ENCODE data around the gene ADIG.

Gene ADIG

DNA sequence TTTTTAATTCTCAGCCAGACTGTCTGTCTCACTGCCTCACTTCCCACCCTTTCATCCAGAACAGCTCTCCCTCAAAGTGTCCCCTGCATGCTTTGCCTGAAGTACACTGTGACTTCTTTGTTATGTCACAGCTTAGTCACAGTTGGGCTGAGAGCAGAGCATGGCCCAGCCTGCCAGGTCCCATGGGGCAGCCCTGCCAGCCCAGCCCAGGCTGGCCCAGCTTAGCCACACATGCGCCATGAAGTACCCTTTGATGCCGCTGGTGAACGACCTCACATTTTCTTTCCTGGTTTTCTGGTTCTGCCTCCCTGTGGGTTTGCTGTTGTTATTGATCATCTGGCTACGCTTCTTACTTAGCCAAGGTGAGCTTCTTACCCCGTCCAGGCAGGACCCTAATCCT is at the start of gene ADIG:
ADIG (plus strand) TSS at position 185 of the 400 bp plus-strand sequence; CDS start at position 239, 54 bp downstream.
- DNase-seq: peak in 48 of 56 donors; percentile 5 to 80 (median 54)

DNA sequence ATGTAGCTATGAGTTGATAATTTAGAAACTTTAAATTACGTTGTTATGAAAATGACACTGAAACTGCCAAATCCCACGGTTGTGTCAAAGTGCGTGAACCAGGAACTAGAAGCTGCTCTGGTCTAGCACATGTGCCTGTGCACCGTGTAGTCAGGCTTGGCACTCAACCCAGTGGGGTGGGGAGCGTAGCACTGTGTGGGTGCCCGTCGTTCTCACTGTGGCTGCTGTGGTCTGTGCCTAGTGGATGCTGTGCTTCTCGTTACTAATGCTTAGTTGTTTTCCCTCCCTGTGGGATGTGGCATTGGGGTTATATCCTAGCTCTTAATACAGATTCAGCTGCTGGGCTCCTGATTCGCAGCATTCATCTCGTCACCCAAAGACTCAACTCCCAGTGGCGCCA is 46.2 kb upstream of the ADIG start:
- DNase-seq: no peak

DNA sequence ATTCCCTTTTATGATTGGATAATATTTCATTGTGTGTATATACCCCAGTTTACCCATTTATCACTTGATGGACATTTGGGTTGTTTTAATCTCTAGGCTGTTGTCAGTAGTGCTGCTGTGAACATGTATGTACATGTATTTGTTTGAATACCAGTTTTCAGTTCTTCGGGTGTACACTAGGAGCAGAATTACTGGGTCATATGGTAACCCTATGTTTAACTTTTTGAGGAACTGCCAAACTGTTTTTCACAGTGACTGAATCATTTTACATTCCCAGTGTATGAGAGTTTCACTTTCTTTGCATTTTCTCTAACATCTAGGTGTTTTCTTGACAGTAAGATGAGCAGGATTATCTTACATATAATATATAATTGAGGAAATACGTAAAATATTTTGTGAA is 44.7 kb upstream of the ADIG start:
- DNase-seq: no peak

DNA sequence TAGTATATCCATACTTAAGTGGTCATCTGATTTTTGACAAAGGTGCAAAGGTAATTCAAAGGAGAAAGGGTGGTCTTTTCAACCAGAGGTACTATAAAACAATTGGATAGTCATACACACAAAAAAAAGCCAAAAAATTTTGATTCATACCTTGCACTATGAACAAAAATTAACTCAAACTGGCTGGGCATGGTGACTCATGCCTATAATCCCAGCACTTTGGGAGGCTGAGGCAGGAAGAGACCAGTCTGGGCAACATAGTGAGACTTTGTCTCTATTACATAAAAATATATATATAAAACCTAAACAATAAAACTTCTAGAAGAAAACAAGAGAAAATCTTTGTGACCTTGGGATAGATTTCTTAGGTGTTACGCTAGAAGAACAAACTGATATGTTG is 43.8 kb upstream of the ADIG start:
- DNase-seq: no peak

DNA sequence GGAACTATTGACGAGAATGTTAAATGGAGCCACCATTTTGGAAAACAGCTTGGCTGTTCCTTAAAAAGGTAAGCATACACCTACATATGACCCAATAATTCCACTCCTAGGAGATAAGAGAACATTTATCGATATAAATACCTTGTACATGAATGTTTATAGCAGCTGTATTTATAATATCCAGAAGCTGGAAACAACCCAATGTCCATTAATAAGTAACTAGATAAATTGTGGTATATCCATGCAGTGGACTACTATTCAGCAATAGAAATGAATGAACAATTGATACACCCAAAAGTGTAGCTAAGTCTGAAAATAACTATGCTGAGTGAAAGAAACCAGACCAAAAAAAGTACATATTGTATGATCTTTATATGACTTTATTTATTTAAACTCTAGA is 42.2 kb upstream of the ADIG start:
- DNase-seq: no peak

DNA sequence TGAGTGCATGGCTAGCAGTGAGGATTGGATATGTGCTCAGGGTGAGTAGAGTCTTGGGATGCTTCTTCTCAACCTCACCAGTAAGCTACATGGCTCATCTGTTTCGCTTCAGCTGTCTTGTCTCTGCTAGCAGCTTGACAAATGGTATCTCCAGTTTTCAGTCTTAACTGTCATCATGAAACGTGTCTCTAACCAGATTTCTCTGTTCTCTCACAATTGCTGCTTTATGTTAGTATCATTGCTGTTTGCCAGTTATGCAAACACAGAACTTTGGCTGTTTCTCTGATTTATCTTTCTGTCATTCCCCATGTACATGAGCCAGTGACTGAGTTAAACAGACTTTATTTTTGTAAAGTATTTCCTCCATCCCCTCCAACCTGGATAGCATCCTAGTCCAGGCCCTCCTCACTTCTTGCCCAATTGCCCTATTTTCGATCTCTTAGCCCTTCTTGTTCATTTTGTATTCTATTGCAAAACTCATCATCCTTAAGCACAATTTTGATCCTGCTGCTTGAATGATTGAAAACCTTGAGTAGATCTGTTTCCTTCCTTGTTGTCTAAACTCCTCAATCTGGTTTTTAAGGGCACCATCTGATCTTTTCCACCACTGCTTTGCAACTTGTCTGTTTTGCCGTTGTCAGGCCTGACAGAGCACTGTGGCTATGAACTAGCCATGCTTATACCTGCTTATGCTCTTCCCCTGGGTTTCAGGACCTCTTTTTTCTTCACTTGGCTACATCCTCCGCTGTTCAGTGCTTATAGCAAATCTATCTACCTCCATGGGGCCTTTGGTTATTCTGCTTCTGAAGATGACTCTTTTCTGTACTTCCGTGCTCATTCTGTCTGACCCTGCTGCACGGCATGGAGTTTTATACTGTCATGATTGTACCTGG is 37.7 kb upstream of the ADIG start:
- peak in 2 of 56 donors; percentile 4 to 5 for DNase-seq

DNA sequence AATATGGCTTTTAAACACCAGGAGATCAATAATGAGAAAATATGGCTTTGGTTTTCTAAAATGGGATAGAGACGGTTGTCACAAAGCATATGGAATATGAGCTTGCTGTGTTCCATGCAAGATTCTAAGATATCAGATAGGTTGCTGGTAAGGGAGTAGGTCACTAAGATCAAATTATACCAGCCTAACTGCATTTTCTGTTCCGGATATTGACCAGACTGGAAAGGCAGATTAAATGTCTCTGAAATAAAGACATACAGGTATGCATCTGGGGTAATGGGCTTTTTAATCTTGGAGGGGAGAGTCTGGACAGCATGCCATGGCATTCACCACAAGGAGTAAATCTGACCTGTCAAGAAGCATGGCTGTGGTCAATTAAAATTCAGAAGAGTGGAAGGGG is 35.2 kb upstream of the ADIG start:
- no peak for DNase-seq

DNA sequence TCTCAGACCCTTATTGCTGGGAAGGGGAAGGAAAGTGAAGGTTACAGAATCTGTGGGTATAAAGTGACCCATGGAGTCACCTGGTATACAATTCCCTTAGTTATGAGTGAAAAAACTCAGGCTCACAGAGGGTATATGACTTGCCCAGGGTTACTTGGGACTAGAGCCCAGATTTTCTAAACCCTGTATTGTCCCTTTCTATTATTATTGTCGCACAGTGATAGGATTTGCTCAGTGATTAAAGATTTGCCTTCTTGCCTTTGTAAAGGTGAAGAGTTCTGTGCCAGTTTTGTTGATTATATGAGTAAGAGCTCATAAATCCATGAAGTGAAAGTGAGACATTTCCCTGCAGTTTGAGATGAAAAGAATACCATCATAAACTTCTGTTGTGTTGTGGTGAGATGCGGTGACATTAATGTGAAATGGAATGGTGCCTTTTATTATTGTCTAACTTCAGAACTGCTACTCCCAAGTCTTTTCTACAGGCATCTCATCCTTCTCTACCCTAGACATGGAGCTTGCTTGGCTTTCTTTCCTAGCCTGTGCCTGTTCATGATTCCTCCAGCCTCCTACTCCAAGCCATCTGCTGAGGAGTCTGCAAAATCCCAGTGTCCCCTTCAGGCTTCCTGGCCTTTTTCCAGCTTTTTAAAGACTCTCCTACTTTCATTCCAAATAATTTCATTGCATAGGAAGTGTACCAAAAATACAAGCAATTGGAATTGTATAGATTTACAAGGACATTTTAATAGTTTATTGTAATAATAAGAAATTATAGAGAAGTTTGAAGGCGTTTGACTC is 33.5 kb upstream of the ADIG start:
- peak in 6 of 56 donors; percentile 1 to 20 (median 4) for DNase-seq

DNA sequence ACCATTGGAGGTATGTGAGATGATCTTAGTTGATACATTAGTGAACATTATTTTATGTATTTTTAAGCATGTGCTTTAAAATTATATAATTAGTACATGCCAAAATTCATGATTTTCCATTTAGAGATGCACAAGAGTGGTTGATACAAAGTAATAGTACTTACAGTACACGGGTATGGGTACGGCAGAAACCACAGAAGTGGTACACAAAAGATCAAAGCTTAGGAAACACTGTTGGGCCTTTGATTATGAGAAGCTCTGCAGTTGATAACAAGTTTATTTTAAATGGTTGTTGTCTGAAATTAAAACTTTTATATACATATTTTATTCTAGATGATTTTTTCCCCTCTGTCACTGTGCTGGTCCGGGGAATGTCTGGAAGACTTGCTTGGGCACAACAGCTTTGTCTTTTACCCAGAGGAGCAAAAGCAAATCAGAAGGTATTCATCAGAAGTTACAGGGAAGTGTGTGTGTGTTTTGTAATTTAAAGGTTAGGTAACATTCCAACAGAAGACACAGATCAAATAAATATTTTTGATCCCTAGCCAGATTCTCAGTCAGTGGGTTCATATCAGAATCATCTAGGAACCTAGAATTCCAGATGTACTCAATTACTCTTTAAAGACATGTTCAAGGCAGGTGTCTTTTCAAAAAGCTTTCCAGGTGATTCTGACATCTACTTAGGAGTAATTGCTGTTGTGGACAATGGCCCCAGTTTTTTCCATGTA is 32.5 kb upstream of the ADIG start:
- no peak for DNase-seq

DNA sequence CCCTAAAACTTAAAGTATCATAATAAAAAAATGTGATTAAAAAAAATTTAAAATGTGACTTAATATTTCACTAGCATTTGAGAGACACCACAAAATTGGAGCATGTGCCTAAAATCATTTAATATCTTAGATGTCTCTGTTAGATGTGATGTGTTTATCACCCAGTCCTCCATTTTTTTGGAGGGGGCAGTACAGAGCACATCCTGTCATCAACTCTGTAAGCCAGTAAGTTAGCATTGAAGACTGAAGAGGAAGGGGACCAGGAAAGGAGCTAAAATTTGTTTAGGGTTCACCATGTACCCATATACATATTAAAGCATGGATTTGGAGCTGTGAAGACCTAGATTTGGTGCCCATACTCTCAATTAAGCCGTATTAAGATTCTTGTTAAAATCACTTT is 30.7 kb upstream of the ADIG start:
- no peak for DNase-seq

DNA sequence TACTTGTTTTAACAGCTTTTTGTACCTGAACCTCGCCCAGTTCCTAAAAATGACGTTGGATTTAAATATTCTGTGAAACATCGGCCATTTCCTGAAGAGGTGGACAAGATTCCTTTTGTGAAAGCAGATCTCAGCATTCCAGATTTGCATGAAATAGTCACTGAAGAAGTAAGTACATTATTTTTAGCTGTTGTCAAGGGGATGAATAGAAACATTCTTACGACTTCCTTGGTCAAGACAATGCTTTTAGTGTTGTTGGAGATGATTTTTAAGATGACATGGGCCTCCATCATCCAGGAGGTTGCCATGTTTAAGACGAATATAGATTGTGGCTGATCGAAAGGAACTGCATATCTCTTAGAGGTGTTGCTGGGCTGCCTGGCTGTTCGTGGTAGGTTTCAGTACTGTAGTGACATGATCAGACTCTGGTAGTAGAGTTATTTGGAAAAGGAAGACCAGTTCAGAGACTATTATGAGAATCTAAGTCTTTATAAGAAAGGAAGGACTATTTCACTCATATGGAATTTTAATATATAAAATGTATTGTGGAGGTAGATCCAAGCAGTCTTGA is 29.9 kb upstream of the ADIG start:
- DNase-seq: no peak

DNA sequence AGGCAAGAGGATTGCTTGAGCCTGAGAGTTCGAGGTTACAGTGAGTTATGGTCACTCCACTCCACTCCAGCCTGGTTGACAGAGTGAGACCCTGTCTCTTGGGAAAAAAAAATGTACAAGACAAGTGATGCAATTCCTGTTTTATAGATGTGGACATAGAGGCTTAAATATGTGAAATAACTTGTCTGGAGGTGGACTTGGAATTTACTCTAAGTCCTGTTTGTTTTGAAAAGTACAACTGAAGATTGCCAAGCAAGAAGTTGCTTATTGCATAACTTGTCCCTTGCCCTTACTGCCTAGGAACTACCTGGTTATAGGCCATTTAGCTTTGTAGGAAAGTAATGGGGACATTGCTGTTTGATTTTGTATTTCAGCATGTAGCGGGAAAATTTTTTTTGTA is 26.0 kb upstream of the ADIG start:
- no peak for DNase-seq

DNA sequence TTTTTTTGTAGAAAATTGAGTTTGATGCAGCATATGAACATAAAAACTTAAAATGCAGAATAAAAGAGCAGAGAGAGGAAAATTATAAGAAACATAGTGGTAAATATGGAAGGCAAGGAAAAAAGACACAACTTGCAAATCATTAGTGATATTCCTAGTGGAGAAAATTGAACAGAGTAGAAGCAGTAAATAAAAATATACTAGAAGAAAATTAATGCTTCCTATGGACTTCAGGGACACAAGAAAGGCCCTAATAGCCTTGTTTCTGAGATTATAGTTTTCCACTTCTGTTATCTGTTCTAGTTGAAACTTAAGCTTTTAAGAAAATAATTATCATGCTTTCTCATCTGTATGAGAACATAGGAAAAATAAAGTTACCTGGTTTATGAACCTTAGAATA is 25.6 kb upstream of the ADIG start:
- no peak for DNase-seq

DNA sequence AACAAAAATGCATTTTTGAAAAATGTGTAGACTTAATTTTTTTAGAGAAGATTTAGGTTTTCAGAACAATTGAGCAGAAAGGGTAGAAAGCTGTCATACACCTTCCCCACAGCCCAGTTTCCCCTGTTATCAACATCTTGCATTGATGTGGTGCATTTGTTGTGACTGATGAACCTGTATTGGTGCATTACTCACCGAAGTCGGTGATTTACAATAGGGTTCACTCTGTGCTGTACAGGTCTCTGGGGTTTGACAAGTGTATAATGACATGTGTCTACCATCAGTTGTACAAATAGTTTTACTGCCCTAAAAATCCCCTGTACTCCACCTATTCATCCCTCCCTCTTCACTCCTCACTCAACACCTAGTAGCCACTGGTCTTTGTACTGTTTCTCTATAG is 23.8 kb upstream of the ADIG start:
- no peak for DNase-seq

DNA sequence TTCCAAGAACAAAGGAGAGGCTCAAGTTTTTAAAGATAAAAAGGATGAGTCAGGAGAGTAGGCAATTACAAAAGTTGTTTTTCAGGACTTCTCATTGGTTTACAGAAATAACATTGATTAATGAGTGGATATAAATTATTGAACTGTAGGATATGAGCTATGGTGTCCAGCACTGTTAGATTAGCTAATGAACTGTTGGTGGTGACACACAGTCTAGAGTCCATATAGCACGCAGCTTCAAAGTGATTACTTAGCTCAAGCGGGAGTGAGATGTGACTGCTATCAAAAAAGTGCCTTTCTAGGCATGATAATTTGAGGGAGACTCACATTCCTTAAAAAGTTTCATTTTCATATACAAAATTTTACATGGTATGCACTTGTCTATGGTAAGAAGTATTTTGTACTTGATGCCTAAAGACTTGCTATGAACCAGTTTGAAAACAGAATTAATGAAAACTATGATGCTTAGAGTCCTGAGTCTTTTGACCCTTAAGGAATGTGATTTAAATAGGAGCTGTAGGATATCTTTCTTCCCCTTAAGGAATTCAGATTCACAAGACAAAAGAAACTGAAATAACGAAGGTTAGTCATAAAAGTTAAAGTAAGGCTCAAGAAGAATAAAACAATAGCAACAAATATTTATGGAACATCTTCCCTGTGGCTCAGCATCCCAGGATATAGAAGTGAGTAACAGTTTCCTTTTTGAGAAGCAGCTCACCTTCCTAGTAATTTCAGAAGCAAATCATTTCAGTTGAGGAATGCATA is 22.2 kb upstream of the ADIG start:
- DNase-seq: no peak

DNA sequence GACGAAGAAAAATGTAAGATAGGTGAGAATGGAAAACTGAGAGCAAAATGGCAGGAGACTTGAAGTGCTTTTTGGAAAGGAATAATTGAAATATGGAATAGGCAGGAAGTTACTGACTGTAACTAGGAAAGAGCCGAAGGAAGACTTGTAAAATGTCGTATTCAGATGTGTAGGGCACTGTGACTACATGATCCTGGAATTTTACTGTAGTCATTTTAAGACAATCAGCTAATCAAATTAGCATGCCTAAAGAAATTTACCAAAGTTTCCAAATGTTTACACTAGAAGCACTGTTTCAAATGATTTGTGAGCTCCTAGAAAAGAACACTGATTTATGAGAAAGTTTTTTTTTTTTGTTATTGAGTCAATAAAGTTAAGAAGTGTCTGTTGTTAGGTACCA is 21.2 kb upstream of the ADIG start:
- DNase-seq: no peak

DNA sequence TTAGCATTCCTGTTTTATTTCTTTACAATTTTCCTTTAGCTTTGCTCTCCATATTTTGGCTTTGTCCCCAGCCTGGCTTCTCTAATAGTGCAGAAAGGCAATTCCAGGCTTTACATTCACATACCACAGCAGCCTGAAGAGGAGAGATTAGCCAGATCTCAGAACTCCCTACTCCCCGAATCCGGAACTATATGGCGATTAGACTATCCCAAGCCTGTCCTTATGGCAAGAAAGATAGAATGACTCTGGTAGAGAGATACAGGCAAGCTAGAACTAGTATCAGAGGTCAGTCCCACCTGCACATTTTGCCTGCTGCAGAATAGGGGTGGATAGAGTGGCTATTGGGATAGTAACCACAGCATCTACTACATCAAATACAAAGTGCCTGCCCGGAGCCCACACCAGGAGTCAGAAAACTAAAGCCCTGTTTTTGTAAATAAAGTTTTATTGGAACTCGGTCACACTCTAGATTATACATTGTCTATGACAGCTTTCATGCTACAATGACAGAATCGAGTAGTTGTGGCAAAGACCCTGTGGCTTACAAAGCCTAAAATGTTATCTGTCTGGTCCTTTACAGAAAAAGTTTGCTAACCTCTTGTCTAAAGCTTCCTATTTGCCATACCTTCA is 17.1 kb upstream of the ADIG start:
- no peak for DNase-seq

DNA sequence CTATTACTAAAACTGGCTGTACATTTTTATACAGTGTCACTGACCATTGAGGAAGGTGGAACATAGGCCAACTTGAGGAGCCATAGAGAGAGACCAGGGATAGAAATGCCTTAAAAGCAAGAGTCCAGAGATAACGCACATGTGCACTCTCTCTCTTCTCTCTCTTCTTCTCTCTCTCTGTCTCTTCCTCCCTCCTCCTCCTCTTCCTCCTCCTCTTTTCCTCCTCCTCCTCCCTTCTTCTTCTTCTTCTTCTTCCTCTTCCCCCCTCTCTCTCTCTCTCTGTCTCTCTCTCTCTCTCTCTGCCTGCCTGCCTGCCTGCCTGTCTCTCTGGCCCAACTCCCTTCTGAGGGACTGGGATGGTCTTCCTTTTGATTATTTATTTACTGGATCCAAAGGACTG is 16.3 kb upstream of the ADIG start:
- no peak for DNase-seq

DNA sequence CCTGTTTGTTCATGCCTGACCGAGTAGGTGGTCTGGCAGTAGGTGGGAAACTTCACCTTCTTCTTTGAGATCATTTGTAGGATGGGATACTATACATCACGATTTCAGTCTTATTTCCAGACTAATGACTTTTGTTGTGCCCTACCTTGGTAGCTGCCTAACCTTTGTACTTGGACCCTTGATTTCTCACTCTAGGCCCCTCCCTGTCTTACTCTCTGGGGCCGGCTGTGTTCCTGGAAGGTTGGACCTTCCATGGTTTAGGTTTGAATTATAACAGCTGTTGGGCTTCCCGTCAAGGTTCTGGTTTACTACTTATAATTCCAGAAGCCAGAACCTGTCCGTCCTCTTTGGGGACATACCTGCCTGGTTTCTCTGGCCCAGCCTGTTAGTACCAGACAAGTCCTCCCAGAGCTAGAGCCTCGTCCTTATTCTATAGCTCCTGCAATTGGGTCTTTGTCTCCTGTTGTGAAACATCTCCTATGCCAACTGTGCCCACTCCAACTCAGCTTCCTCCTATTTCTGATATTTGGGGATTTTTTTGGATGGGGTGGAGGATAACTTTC is 14.9 kb upstream of the ADIG start:
- no peak for DNase-seq
